PC-9 (cell line): ENCODE measurements around the gene CCDC167.

Source experiments
- CTCF ChIP-seq: fragments of 200-600 bp; sonication (generic); conservative IDR thresholded peaks from 2 replicates; pipeline ENCODE4 v1.6.1; 2017; ENCODE audit warnings: mixed run types, antibody characterized with exemption, mild to moderate bottlenecking, moderate library complexity
- EZH2 ChIP-seq: fragments of 200-600 bp; sonication (generic); IDR thresholded peaks from 2 replicates; pipeline ENCODE4 v1.8.0; 2017; ENCODE audit warnings: antibody characterized with exemption, low read depth

DNA sequence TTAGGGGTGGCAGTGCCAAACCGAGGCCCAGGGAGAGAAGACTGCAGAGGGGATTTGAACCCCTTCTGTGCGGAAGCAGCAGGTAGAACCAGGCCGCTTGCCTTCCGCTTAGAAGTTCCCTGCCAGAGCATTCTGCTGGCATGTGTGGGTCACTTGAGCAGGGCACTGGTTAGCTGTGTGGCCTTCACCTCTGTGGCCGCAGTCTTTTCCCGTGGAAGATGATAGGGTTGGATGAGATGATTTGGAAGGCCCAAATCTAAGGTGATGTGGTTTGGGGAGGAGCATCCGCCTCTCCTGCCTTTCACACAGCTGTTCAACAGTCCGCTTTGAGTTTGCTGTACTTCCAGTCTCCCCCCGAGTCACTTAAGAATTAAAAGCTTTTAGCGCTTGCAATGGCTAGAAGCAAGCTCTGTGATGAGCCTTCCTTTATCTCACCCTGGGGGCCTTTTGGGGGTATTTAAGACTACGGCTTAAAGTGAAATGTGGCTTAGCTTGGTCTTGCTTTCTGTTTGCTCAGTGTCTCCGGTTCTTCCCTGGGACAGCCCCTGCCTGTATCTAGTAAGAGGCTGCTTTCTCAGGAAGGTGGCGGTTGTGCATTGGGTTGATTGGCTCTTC is 65.9 kb downstream of the CCDC167 start:
- TF ChIP-seq CTCF (no peak), EZH2 (no peak)
